Femur (tissue), 1 donor: Measurements from ENCODE around the gene CRELD1.
"Not testable (repeated sequence)": the region's sequence is repeated elsewhere in the genome, so short reads cannot be mapped to it uniquely, and the experiment has no call there.

Experiments used
- DNase-seq: peaks from one replicate; pipeline ENCODE4 v3.0.0-alpha.2; 2017

CRELD1 gene

GRCh38 chr3:9935966-9936510 lies 2.4 kb downstream of the CRELD1 start:
- DNase-seq = no peak

- no peak for DNase-seq
Observed at GRCh38 chr3:9937486-9938238, 4.0 kb downstream of the CRELD1 start.

- no peak for DNase-seq
Observed at GRCh38 chr3:9938966-9939365, 5.3 kb downstream of the CRELD1 start.

- not testable (repeated sequence) for DNase-seq
Observed at GRCh38 chr3:9939906-9940305, 6.3 kb downstream of the CRELD1 start.

- DNase-seq = no peak
Observed at GRCh38 chr3:9940746-9941145, 7.1 kb downstream of the CRELD1 start.

- no peak for DNase-seq
Observed at GRCh38 chr3:9942164-9942563, 8.5 kb downstream of the CRELD1 start.

GRCh38 chr3:9942934-9943690 lies 9.5 kb downstream of the CRELD1 start:
- no peak for DNase-seq

- DNase-seq = no peak
Observed at GRCh38 chr3:9944271-9944670, 10.6 kb downstream of the CRELD1 start.

- no peak for DNase-seq
Observed at GRCh38 chr3:9945358-9945757, 11.7 kb downstream of the CRELD1 start.

GRCh38 chr3:9946112-9947024 lies 12.7 kb downstream of the CRELD1 start:
- peak; percentile 93 for DNase-seq

GRCh38 chr3:9947025-9947995 lies 13.7 kb downstream of the CRELD1 start:
- DNase-seq = peak; percentile 77

GRCh38 chr3:9948586-9948985 lies 15.0 kb downstream of the CRELD1 start:
- DNase-seq = no peak

GRCh38 chr3:9949115-9949514 lies 15.5 kb downstream of the CRELD1 start:
- no peak for DNase-seq

GRCh38 chr3:9949626-9950025 lies 16.0 kb downstream of the CRELD1 start:
- DNase-seq = no peak

GRCh38 chr3:9951126-9951525 lies 17.5 kb downstream of the CRELD1 start:
- DNase-seq = no peak

- DNase-seq = no peak
Observed at GRCh38 chr3:9951598-9951961, 17.9 kb downstream of the CRELD1 start.

- DNase-seq = peak; percentile 43
Observed at GRCh38 chr3:9951962-9952805, 18.6 kb downstream of the CRELD1 start, which contains the start of gene PRRT3. Gene PRRT3 (minus strand): TSS chr3:9952408. CDS start chr3:9950115, 2,293 bp downstream.

GRCh38 chr3:9955067-9955502 lies 21.5 kb downstream of the CRELD1 start:
- no peak for DNase-seq

GRCh38 chr3:9955611-9956352 lies 22.1 kb downstream of the CRELD1 start:
- no peak for DNase-seq

GRCh38 chr3:9957214-9957613 lies 23.6 kb downstream of the CRELD1 start:
- no peak for DNase-seq
